Measurements from ENCODE around the gene PKMYT1.

PKMYT1 gene

DNA sequence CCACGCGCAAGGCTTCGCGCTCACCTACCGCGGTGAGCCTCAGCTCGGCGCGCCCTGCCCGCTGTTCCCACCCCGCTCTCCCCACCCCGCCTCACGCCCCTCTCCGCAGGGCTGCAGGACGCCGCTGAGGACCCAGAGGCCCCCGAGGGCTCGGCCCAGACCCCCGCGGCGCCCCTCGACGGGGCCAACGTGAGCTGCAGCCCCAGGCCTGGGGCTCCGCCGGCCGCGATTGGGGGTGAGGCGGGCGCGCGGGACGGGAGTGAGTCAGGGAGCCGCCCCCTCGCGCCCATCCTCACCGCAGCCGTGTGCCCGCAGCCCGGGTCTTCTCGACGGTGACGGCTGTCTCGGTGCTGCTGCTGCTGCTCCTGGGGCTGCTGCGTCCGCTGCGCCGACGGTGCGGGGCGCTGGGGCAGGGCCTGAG lies 13.0 kb downstream of the PKMYT1 start:
- Histone ChIP-seq H3K27me3 (ENCODE audit: insufficient read depth, poor library complexity, severe bottlenecking) (peaks cover 20% of the 10 kb centered on the region), H3K4me3 (replicated peaks; ENCODE audit: insufficient read depth, low read length) (no peak overlapping the region), H3K27ac (replicated peaks) (no peak overlapping the region)
- TF ChIP-seq GABPA (IDR thresholded peaks at IDR 0.05; ENCODE audit: low read depth) (no peak), POLR2AphosphoS5 (IDR thresholded peaks at IDR 0.05; ENCODE audit: low read depth) (no peak), SPI1 (IDR thresholded peaks at IDR 0.05; ENCODE audit: borderline replicate concordance, low read depth) (no peak)
- TF ChIP-seq, protein P1, sequence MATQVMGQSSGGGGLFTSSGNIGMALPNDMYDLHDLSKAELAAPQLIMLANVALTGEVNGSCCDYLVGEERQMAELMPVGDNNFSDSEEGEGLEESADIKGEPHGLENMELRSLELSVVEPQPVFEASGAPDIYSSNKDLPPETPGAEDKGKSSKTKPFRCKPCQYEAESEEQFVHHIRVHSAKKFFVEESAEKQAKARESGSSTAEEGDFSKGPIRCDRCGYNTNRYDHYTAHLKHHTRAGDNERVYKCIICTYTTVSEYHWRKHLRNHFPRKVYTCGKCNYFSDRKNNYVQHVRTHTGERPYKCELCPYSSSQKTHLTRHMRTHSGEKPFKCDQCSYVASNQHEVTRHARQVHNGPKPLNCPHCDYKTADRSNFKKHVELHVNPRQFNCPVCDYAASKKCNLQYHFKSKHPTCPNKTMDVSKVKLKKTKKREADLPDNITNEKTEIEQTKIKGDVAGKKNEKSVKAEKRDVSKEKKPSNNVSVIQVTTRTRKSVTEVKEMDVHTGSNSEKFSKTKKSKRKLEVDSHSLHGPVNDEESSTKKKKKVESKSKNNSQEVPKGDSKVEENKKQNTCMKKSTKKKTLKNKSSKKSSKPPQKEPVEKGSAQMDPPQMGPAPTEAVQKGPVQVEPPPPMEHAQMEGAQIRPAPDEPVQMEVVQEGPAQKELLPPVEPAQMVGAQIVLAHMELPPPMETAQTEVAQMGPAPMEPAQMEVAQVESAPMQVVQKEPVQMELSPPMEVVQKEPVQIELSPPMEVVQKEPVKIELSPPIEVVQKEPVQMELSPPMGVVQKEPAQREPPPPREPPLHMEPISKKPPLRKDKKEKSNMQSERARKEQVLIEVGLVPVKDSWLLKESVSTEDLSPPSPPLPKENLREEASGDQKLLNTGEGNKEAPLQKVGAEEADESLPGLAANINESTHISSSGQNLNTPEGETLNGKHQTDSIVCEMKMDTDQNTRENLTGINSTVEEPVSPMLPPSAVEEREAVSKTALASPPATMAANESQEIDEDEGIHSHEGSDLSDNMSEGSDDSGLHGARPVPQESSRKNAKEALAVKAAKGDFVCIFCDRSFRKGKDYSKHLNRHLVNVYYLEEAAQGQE (IDR thresholded peaks at IDR 0.05; ENCODE audit: insufficient replicate concordance, low read depth) = no peak
- TF ChIP-seq, protein P2, sequence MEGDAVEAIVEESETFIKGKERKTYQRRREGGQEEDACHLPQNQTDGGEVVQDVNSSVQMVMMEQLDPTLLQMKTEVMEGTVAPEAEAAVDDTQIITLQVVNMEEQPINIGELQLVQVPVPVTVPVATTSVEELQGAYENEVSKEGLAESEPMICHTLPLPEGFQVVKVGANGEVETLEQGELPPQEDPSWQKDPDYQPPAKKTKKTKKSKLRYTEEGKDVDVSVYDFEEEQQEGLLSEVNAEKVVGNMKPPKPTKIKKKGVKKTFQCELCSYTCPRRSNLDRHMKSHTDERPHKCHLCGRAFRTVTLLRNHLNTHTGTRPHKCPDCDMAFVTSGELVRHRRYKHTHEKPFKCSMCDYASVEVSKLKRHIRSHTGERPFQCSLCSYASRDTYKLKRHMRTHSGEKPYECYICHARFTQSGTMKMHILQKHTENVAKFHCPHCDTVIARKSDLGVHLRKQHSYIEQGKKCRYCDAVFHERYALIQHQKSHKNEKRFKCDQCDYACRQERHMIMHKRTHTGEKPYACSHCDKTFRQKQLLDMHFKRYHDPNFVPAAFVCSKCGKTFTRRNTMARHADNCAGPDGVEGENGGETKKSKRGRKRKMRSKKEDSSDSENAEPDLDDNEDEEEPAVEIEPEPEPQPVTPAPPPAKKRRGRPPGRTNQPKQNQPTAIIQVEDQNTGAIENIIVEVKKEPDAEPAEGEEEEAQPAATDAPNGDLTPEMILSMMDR (IDR thresholded peaks at IDR 0.05; ENCODE audit: insufficient read depth, low read length) = no peak
- DNase-seq (ENCODE audit: low read depth in 1 of 2, low spot score in 1 of 2) = no peak

DNA sequence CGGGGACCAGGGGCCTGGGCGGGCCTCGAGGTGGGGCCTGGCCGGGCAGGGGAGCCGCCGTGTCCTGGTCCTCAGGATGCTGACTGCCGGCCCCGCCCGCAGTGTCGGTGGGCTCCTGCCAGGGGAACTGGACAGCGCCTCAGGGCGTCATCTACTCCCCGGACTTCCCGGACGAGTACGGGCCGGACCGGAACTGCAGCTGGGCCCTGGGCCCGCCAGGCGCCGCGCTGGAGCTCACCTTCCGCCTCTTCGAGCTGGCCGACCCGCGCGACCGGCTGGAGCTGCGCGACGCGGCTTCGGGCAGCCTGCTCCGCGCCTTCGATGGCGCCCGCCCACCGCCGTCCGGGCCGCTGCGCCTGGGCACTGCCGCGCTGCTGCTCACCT lies 13.4 kb downstream of the PKMYT1 start:
- Histone ChIP-seq H3K4me3 (replicated peaks; ENCODE audit: insufficient read depth, low read length) (no peak overlapping the region), H3K27me3 (ENCODE audit: insufficient read depth, poor library complexity, severe bottlenecking) (peaks cover 24% of the 10 kb centered on the region), H3K27ac (replicated peaks) (no peak overlapping the region)
- no peak for DNase-seq (ENCODE audit: low read depth in 1 of 2, low spot score in 1 of 2)
- TF ChIP-seq, protein P1 (IDR thresholded peaks at IDR 0.05; ENCODE audit: insufficient replicate concordance, low read depth) = no peak
- TF ChIP-seq POLR2AphosphoS5 (IDR thresholded peaks at IDR 0.05; ENCODE audit: low read depth) (no peak), SPI1 (IDR thresholded peaks at IDR 0.05; ENCODE audit: borderline replicate concordance, low read depth) (no peak), GABPA (IDR thresholded peaks at IDR 0.05; ENCODE audit: low read depth) (no peak)
- TF ChIP-seq, protein P2 (IDR thresholded peaks at IDR 0.05; ENCODE audit: insufficient read depth, low read length) = no peak

DNA sequence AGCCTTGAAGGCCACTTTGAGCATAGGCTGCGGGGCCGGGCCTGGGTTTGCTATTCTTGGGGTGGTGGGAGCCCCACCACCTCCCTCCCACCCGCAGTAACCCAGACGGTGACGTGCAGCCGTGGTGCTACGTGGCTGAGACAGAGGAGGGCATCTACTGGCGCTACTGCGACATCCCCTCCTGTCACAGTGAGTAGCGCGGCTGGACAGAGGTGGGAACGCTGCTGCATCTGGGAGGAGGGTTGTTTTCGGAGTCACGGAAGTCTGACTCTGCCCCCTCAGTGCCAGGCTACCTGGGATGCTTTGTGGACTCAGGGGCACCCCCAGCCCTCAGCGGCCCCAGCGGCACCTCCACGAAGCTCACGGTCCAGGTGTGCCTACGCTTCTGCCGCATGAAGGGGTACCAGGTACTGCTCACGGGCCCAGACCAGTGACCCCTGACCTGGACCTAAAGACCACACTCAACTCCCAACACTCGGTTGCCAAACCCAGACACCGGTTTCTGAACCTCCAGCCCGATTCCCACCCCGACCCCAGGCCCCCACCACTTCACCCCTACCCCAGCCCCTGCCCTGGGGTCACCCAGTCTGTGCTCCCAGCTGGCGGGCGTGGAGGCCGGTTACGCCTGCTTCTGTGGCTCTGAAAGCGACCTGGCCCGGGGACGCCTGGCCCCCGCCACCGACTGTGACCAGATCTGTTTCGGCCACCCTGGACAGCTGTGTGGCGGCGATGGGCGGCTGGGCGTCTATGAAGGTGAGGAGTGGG lies 14.0 kb downstream of the PKMYT1 start:
- TF ChIP-seq SPI1 (IDR thresholded peaks at IDR 0.05; ENCODE audit: borderline replicate concordance, low read depth) (no peak), GABPA (IDR thresholded peaks at IDR 0.05; ENCODE audit: low read depth) (no peak), POLR2AphosphoS5 (IDR thresholded peaks at IDR 0.05; ENCODE audit: low read depth) (no peak)
- TF ChIP-seq, protein P2 (IDR thresholded peaks at IDR 0.05; ENCODE audit: insufficient read depth, low read length) = no peak
- TF ChIP-seq, protein P1 (IDR thresholded peaks at IDR 0.05; ENCODE audit: insufficient replicate concordance, low read depth) = no peak

More for the DNA sequence above, 14.0 kb downstream of the PKMYT1 start:
- Histone ChIP-seq H3K27me3 (ENCODE audit: insufficient read depth, poor library complexity, severe bottlenecking) (peaks cover 25% of the 10 kb centered on the region), H3K27ac (replicated peaks) (no peak overlapping the region), H3K4me3 (replicated peaks; ENCODE audit: insufficient read depth, low read length) (no peak overlapping the region)
- DNase-seq (ENCODE audit: low read depth in 1 of 2, low spot score in 1 of 2) = no peak

Data from HL-60 (cell line).